ENCODE measurements around the gene OIT3. TPM values are rescaled to one million over a fixed set of nuclear protein-coding genes. Genes with fewer than 3 reads are reported as not detected.
"Not testable (repeated sequence)": the region's sequence is repeated elsewhere in the genome, so short reads cannot be mapped to it uniquely, and the experiment has no call there.

OIT3 gene
- total RNA-seq, 1 donor from 2014 or later, result not detected

- Mint-ChIP-seq H3K4me3 (ENCODE audit: unreplicated experiment) (no peak overlapping the region), H3K27me3 (ENCODE audit: unreplicated experiment) (no peaks in the 10 kb centered on the region), H3K36me3 (ENCODE audit: unreplicated experiment) (peaks cover 4% of the 10 kb centered on the region), H3K4me1 (ENCODE audit: low read depth, unreplicated experiment) (no peaks in the 10 kb centered on the region), H3K9me3 (ENCODE audit: unreplicated experiment) (peaks cover 2% of the 10 kb centered on the region), H3K27ac (ENCODE audit: unreplicated experiment) (no peak overlapping the region)
- DNase-seq, result no peak
- TF ChIP-seq, protein P1, sequence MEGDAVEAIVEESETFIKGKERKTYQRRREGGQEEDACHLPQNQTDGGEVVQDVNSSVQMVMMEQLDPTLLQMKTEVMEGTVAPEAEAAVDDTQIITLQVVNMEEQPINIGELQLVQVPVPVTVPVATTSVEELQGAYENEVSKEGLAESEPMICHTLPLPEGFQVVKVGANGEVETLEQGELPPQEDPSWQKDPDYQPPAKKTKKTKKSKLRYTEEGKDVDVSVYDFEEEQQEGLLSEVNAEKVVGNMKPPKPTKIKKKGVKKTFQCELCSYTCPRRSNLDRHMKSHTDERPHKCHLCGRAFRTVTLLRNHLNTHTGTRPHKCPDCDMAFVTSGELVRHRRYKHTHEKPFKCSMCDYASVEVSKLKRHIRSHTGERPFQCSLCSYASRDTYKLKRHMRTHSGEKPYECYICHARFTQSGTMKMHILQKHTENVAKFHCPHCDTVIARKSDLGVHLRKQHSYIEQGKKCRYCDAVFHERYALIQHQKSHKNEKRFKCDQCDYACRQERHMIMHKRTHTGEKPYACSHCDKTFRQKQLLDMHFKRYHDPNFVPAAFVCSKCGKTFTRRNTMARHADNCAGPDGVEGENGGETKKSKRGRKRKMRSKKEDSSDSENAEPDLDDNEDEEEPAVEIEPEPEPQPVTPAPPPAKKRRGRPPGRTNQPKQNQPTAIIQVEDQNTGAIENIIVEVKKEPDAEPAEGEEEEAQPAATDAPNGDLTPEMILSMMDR (IDR thresholded peaks at IDR 0.05; ENCODE audit: partially characterized antibody, unreplicated experiment), result no peak
Measured at GRCh38 chr10:72906446-72906845, 12.9 kb downstream of the OIT3 start.

GRCh38 chr10:72910705-72911104 lies 17.2 kb downstream of the OIT3 start:
- no peaks in the 10 kb centered on the region for H3K4me1 Mint-ChIP-seq (ENCODE audit: low read depth, unreplicated experiment)
- no peak for DNase-seq
- H3K36me3 Mint-ChIP-seq (ENCODE audit: unreplicated experiment), result no peaks in the 10 kb centered on the region
- TF ChIP-seq, protein P1 (IDR thresholded peaks at IDR 0.05; ENCODE audit: partially characterized antibody, unreplicated experiment), result no peak
- no peak overlapping the region for H3K4me3 Mint-ChIP-seq (ENCODE audit: unreplicated experiment)
- no peaks in the 10 kb centered on the region for H3K9me3 Mint-ChIP-seq (ENCODE audit: unreplicated experiment)
- no peak overlapping the region for H3K27ac Mint-ChIP-seq (ENCODE audit: unreplicated experiment)
- no peaks in the 10 kb centered on the region for H3K27me3 Mint-ChIP-seq (ENCODE audit: unreplicated experiment)

- H3K4me1 Mint-ChIP-seq (ENCODE audit: low read depth, unreplicated experiment), result no peaks in the 10 kb centered on the region
- no peak for DNase-seq
- H3K36me3 Mint-ChIP-seq (ENCODE audit: unreplicated experiment), result no peaks in the 10 kb centered on the region
- H3K4me3 Mint-ChIP-seq (ENCODE audit: unreplicated experiment), result no peak overlapping the region
- H3K27ac Mint-ChIP-seq (ENCODE audit: unreplicated experiment), result no peak overlapping the region
- H3K27me3 Mint-ChIP-seq (ENCODE audit: unreplicated experiment), result no peaks in the 10 kb centered on the region
- TF ChIP-seq, protein P1 (IDR thresholded peaks at IDR 0.05; ENCODE audit: partially characterized antibody, unreplicated experiment), result no peak
- no peaks in the 10 kb centered on the region for H3K9me3 Mint-ChIP-seq (ENCODE audit: unreplicated experiment)
Measured at GRCh38 chr10:72911758-72912157, 18.2 kb downstream of the OIT3 start.

DNA sequence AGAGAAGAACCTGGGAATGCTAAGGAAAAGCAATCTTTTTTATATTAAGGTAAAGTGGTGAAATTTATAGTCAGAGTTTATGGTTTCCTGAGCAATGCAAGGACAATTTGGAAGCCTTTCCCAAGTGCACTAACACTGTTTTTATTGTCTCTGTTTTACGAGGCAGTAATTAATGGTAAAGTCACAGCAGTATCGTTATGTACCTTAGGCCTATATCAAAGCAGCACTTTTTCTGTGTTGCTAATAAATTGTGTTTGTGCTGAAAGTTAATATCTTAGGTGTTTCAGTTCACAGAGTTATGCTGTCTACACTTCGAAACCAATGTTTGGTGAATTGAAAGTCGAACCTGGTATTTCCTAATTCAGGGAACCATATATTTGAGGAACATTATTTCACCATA lies 19.2 kb downstream of the OIT3 start:
- no peak for DNase-seq
- Mint-ChIP-seq H3K27me3 (ENCODE audit: unreplicated experiment) (no peaks in the 10 kb centered on the region), H3K4me1 (ENCODE audit: low read depth, unreplicated experiment) (no peaks in the 10 kb centered on the region), H3K4me3 (ENCODE audit: unreplicated experiment) (no peak overlapping the region), H3K9me3 (ENCODE audit: unreplicated experiment) (no peaks in the 10 kb centered on the region), H3K27ac (ENCODE audit: unreplicated experiment) (no peak overlapping the region), H3K36me3 (ENCODE audit: unreplicated experiment) (no peaks in the 10 kb centered on the region)
- TF ChIP-seq, protein P1 (IDR thresholded peaks at IDR 0.05; ENCODE audit: partially characterized antibody, unreplicated experiment), result no peak

GRCh38 chr10:72913287-72913686 lies 19.7 kb downstream of the OIT3 start:
- H3K27ac Mint-ChIP-seq (ENCODE audit: unreplicated experiment), result no peak overlapping the region
- no peaks in the 10 kb centered on the region for H3K27me3 Mint-ChIP-seq (ENCODE audit: unreplicated experiment)
- DNase-seq, result no peak
- no peaks in the 10 kb centered on the region for H3K36me3 Mint-ChIP-seq (ENCODE audit: unreplicated experiment)
- no peak overlapping the region for H3K4me3 Mint-ChIP-seq (ENCODE audit: unreplicated experiment)
- TF ChIP-seq, protein P1 (IDR thresholded peaks at IDR 0.05; ENCODE audit: partially characterized antibody, unreplicated experiment), result no peak
- no peaks in the 10 kb centered on the region for H3K4me1 Mint-ChIP-seq (ENCODE audit: low read depth, unreplicated experiment)
- H3K9me3 Mint-ChIP-seq (ENCODE audit: unreplicated experiment), result no peaks in the 10 kb centered on the region

GRCh38 chr10:72917201-72917600 lies 23.7 kb downstream of the OIT3 start:
- not testable (repeated sequence) for H3K9me3 Mint-ChIP-seq (ENCODE audit: unreplicated experiment)

GRCh38 chr10:72917803-72918332 lies 24.3 kb downstream of the OIT3 start:
- H3K27me3 Mint-ChIP-seq (ENCODE audit: unreplicated experiment); DNase-seq; H3K4me1 Mint-ChIP-seq (ENCODE audit: low read depth, unreplicated experiment); H3K27ac Mint-ChIP-seq (ENCODE audit: unreplicated experiment); H3K4me3 Mint-ChIP-seq (ENCODE audit: unreplicated experiment); H3K9me3 Mint-ChIP-seq (ENCODE audit: unreplicated experiment): not testable (repeated sequence)
- peaks cover 11% of the 10 kb centered on the region for H3K36me3 Mint-ChIP-seq (ENCODE audit: unreplicated experiment)

More at GRCh38 chr10:72917201-72917600, 23.7 kb downstream of the OIT3 start:
- not testable (repeated sequence) for H3K27ac Mint-ChIP-seq (ENCODE audit: unreplicated experiment); DNase-seq; H3K27me3 Mint-ChIP-seq (ENCODE audit: unreplicated experiment); H3K4me3 Mint-ChIP-seq (ENCODE audit: unreplicated experiment); H3K4me1 Mint-ChIP-seq (ENCODE audit: low read depth, unreplicated experiment)
- H3K36me3 Mint-ChIP-seq (ENCODE audit: unreplicated experiment), result peaks cover 11% of the 10 kb centered on the region

Measured in glutamatergic neuron (in vitro differentiated cells).